Muscle of leg (tissue), 11 donors: ENCODE results near the gene GDNF. TPM values are rescaled to one million over a fixed set of nuclear protein-coding genes. Genes with fewer than 3 reads are reported as not detected.
"Not testable (repeated sequence)": the region's sequence is repeated elsewhere in the genome, so short reads cannot be mapped to it uniquely, and the experiment has no call there.

Experiments
- DNase-seq: peaks from one replicate; pipeline ENCODE4 v3.0.0; 2013
- H3K27ac ChIP-seq: one replicate; pipeline ENCODE4 v1.5.1; 2013; ENCODE audit warnings: mild to moderate bottlenecking, low read length, control low read depth
- H3K27me3 ChIP-seq: one replicate; pipeline ENCODE4 v1.6.1; 2013; ENCODE audit warnings: low read length; ENCODE audit not compliant: control insufficient read depth, insufficient read depth
- H3K36me3 ChIP-seq: one replicate; pipeline ENCODE4 v1.6.1; 2013; ENCODE audit warnings: low read length; ENCODE audit not compliant: control insufficient read depth, insufficient read depth
- H3K4me1 ChIP-seq: one replicate; pipeline ENCODE4 v1.6.1; 2013; ENCODE audit warnings: low read length; ENCODE audit not compliant: control insufficient read depth, insufficient read depth
- H3K4me3 ChIP-seq: one replicate; pipeline ENCODE4 v1.5.1; 2013; ENCODE audit warnings: low read length, control low read depth
- H3K9me3 ChIP-seq: replicated peaks from 2 replicates; pipeline ENCODE4 v1.6.1; 2013; ENCODE audit warnings: low read depth, low read length; ENCODE audit not compliant: control insufficient read depth
- WGBS: methylation state at CpG from one replicate; pipeline ENCODE4 v1.1.5; 2013; ENCODE audit warnings: missing lambda C conversion rate; ENCODE audit not compliant: insufficient coverage; 5-methylcytosine and 5-hydroxymethylcytosine counted together
- polyA plus RNA-seq, 8 donors: library from polyadenylated mRNA; unstranded; fragments of 120-200 nt; gene quantifications; one replicate each; pipeline versions ENCODE4 v1.2.1 to v1.2.3, GENCODE V29; 2013; ENCODE audit warnings: inconsistent platforms in 1 of 8, low replicate concordance in 1 of 8; ENCODE audit not compliant: insufficient read length in 8 of 8, insufficient read depth in 1 of 8
- total RNA-seq: library from RNA; stranded (reverse); fragments of 120-200 nt; gene quantifications from one replicate; pipeline ENCODE4 v1.2.4, GENCODE V29; 2013

GDNF gene
- total and polyA plus RNA-seq, 9 donors, result 0.80 to 6.4 (median 3.0) TPM

DNA sequence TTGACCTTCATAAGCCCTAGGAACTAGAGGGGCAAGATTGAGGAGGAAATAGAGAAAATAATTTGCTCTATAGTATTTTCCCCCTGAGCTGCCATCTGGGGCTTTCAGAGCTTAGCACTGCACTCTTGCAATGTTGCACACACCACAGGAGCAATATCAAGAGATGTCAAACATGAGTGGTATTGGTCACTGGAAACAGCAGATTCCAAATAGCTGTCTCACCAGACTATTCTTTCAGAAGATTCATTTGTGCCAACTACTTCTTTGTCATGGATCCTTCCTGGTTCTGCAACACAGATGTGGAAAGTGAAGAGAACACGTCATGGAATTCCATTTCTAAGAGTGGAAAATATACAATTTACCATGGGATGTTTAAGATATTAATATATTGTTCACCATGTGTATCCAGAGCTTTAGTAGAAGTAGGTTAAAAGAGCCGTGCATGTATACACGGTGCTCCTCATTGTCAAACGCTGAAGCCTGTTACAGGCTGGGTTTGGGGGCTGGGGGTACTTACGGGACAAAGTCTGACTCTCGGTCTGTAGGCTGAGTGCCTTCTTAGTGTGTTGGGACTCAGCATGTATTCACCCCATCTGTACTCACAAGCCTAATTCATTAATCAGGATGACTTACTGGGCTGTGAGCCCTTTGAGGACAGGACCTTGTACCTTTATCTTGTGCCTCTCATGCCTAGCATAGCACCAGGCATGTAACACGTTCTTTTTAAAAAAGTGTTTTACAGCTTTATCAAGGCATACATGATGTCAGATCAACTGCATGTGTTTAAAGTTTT lies 31.4 kb upstream of the GDNF start:
- H3K27me3 ChIP-seq, result no peaks in the 10 kb centered on the region
- H3K27ac ChIP-seq, result no peak overlapping the region
- H3K4me3 ChIP-seq, result no peak overlapping the region
- H3K36me3 ChIP-seq, result no peaks in the 10 kb centered on the region
- peak; percentile 16 for DNase-seq
- no peaks in the 10 kb centered on the region for H3K9me3 ChIP-seq
- peaks cover 3% of the 10 kb centered on the region for H3K4me1 ChIP-seq
- WGBS, result no CpG with 5 or more reads among the region's 7 CpGs

DNA sequence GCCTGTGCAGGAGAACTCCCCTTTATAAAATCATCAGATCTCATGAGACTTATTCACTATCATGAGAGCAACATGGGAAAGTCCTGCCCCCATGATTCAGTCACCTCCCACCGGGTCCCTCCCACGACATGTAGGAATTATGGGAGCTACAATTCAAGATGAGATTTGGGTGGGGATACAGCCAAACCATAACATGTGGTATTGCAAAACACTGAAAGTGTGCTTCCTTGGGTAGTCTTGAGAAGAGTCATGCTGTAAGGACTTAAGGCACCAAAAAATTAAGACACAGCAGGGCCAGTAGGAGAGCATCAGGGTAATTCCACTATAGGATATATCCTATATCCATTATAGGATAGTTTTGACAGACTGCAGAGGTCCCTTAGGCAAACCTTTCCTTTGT lies 29.4 kb upstream of the GDNF start:
- H3K9me3 ChIP-seq, result no peaks in the 10 kb centered on the region
- H3K36me3 ChIP-seq, result no peaks in the 10 kb centered on the region
- peaks cover 3% of the 10 kb centered on the region for H3K4me1 ChIP-seq
- WGBS, result 93% methylated on average over 2 of the region's 2 CpGs
- H3K27ac ChIP-seq, result no peak overlapping the region
- DNase-seq, result no peak
- no peaks in the 10 kb centered on the region for H3K27me3 ChIP-seq
- H3K4me3 ChIP-seq, result no peak overlapping the region

DNA sequence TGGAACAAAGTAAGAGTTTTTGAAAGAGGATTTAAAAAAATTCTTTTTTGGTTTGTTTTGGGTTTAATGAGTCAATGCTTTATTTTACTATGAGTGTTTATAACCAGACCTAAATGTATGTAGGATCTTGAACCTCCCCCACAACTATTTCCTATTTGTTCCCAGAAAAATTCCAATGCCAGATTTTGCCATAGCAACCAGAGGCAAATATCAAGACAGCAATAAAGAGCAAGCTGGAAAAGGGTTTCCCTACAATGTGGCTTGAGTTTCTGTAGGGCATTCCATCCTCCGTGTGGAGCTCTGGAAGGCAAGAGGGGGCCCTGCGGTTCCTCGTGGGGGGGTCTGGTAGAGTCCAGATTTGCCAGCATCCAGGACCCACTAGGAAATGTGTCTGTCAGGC lies 27.8 kb upstream of the GDNF start:
- H3K36me3 ChIP-seq, result no peaks in the 10 kb centered on the region
- WGBS, result 31% methylated on average over 3 of the region's 3 CpGs
- H3K4me1 ChIP-seq, result peaks cover 3% of the 10 kb centered on the region
- H3K4me3 ChIP-seq, result no peak overlapping the region
- peak; percentile 36 for DNase-seq
- no peaks in the 10 kb centered on the region for H3K9me3 ChIP-seq
- H3K27ac ChIP-seq, result no peak overlapping the region
- H3K27me3 ChIP-seq, result no peaks in the 10 kb centered on the region

DNA sequence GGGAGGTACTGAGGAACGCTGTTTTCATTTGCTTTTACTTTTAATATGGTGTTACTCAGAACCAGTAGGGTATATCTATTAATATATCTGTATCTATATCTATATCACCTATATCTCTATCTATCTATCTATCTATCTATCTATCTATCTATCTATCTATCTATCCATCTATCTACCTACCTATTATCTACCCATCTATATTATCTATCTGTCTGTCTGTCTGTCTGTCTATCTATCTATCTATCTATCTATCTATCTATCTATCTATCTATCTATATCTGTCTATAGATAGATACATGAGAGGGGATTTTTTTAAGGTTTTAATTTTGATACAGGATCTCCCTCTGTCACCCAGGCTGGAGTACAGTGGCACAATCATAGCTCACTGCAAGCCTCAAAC lies 23.1 kb upstream of the GDNF start:
- WGBS, result no CpG with 5 or more reads among the region's 1 CpG
- not testable (repeated sequence) for H3K4me3 ChIP-seq, H3K27me3 ChIP-seq, DNase-seq, H3K36me3 ChIP-seq, H3K9me3 ChIP-seq, H3K4me1 ChIP-seq, H3K27ac ChIP-seq

DNA sequence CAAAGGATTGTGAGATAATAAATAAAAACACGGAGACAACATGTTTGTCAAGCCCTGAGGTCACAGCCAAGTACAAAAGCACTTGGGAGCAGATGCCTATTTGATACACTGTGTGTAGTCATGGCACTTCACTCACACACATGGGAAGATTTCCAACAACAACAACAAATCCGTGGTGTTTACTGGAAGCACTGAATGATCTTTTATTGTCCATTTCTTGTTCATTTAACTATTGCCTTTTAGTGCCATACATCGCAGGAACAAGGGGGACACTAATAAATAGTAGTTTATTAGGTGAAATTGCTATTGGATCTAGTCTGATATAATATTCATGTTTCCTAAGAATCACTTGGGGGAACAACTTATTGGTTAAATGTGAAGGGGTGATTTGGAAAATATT lies 20.4 kb upstream of the GDNF start:
- no peak for DNase-seq
- no peak overlapping the region for H3K27ac ChIP-seq
- no CpG with 5 or more reads among the region's 3 CpGs for WGBS
- H3K27me3 ChIP-seq, result no peaks in the 10 kb centered on the region
- no peak overlapping the region for H3K4me3 ChIP-seq
- H3K4me1 ChIP-seq, result no peaks in the 10 kb centered on the region
- H3K9me3 ChIP-seq, result no peaks in the 10 kb centered on the region
- H3K36me3 ChIP-seq, result no peaks in the 10 kb centered on the region

DNA sequence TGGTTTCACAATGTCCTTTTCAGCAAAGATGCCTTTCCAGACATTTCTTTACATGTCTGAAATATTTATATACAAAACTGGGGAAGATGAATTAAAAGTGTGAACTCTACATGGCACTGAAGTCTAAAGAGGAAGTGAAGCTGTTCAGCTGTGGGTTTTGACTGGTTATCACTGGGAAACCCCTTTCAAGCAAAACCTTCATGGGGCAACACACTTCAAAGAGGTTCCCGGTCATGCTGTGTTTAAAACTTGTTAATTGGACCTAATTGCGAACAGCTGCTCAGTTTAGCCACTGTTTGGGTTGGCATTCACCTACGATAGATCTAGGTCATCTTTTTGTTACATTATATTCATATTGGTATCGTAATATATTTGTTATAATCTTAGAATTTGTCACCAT lies 20.0 kb upstream of the GDNF start:
- no peaks in the 10 kb centered on the region for H3K27me3 ChIP-seq
- no peak for DNase-seq
- no peak overlapping the region for H3K4me3 ChIP-seq
- H3K27ac ChIP-seq, result no peak overlapping the region
- no peaks in the 10 kb centered on the region for H3K9me3 ChIP-seq
- no CpG with 5 or more reads among the region's 4 CpGs for WGBS
- H3K4me1 ChIP-seq, result no peaks in the 10 kb centered on the region
- H3K36me3 ChIP-seq, result no peaks in the 10 kb centered on the region

DNA sequence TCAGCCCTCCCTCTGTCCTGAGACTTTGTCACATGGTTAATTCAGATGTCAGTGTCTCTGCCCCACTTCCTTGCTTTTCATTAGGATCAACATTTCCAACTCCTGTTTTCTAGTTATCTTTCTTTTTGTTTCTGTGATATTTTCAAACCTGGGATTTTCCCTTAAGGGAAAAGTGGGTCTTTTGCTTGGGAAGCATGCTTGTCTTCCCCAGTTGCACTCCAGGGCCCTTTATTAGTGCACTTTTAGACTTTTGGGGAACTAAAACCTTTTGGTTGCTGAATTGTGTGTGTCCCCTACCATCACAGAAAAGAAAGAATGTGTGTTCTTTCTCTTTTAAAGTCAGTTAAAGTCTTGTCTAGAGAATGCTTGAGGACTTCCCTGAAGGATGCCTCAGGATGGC lies 18.4 kb upstream of the GDNF start:
- DNase-seq, result no peak
- no peak overlapping the region for H3K27ac ChIP-seq

DNA sequence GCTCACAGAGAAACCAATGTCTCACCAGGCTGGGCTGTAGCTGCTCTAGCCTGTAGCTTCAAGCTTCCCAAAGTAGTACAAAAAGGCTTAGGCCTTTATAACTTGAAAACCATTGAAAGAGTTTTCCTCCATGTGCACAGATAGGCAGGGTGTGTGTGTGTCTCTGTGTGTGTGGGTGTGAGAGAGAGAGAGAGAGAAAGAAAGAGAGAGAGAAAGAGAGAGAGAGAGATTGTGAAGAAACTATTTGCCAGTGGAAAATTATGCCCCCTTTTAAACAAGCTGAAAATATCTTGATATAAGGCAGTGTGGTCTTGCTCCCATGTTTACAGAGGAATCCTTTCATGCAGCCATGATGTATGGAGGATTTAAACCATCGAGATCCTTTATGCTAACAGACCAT lies 17.9 kb upstream of the GDNF start:
- no peaks in the 10 kb centered on the region for H3K27me3 ChIP-seq

More for the DNA sequence above, 18.4 kb upstream of the GDNF start:
- H3K4me1 ChIP-seq, result no peaks in the 10 kb centered on the region
- H3K9me3 ChIP-seq, result no peaks in the 10 kb centered on the region
- H3K4me3 ChIP-seq, result no peak overlapping the region
- no peaks in the 10 kb centered on the region for H3K36me3 ChIP-seq
- H3K27me3 ChIP-seq, result no peaks in the 10 kb centered on the region

DNA sequence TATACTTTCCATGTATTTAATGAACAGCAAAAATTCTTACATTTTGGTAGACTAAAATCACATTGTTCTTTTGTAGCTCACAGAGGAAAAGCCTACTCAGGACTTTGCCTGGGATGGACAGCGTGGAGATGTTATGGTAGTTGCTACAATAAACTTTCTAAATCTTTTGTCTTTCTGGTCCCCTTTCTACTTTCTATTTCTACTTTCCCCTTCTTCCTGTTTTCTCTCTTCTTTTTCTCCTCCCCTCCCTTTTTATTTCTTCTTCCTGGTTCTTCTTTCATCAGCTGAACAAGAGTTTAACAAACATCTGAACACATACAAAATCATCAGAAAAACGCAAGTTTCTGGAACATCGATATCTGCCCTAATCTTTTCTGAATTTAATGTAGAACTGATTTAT lies 15.6 kb upstream of the GDNF start:
- H3K27ac ChIP-seq, result no peak overlapping the region

More for the DNA sequence above, 17.9 kb upstream of the GDNF start:
- no peak for DNase-seq
- H3K4me3 ChIP-seq, result no peak overlapping the region
- no peak overlapping the region for H3K27ac ChIP-seq
- no peaks in the 10 kb centered on the region for H3K9me3 ChIP-seq
- no peaks in the 10 kb centered on the region for H3K36me3 ChIP-seq
- WGBS, result no CpG with 5 or more reads among the region's 1 CpG
- H3K4me1 ChIP-seq, result no peaks in the 10 kb centered on the region

DNA sequence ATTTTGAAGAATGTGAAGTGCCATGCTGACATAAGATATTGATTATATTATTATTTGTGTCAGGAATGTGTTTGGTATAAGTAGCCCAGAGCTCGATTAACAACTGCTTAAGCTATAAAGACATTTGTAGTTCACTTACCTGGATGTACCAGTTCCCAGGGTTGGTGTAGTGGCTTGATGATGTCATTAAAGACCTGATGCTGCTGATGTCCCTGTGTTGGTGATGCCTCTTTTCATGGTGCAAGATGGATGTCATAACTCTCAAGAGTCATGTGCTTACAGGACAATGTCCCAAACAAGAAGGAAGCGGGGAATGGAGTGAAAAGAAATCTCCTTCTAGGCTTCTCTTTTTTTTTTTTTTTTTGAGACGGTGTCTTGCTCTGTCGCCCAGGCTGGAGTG lies 11.5 kb upstream of the GDNF start:
- no peak overlapping the region for H3K27ac ChIP-seq
- H3K9me3 ChIP-seq, result no peaks in the 10 kb centered on the region
- H3K4me1 ChIP-seq, result no peaks in the 10 kb centered on the region
- DNase-seq, result no peak
- WGBS, result 100% methylated on average over 1 of the region's 4 CpGs
- H3K36me3 ChIP-seq, result no peaks in the 10 kb centered on the region
- no peak overlapping the region for H3K4me3 ChIP-seq
- H3K27me3 ChIP-seq, result peaks cover 3% of the 10 kb centered on the region

More for the DNA sequence above, 15.6 kb upstream of the GDNF start:
- no peak overlapping the region for H3K4me3 ChIP-seq
- DNase-seq, result no peak
- no peaks in the 10 kb centered on the region for H3K27me3 ChIP-seq
- H3K9me3 ChIP-seq, result no peaks in the 10 kb centered on the region
- WGBS, result no CpG with 5 or more reads among the region's 3 CpGs
- no peaks in the 10 kb centered on the region for H3K4me1 ChIP-seq
- H3K36me3 ChIP-seq, result no peaks in the 10 kb centered on the region
